ENCODE measurements around the gene CHST4.

DNA sequence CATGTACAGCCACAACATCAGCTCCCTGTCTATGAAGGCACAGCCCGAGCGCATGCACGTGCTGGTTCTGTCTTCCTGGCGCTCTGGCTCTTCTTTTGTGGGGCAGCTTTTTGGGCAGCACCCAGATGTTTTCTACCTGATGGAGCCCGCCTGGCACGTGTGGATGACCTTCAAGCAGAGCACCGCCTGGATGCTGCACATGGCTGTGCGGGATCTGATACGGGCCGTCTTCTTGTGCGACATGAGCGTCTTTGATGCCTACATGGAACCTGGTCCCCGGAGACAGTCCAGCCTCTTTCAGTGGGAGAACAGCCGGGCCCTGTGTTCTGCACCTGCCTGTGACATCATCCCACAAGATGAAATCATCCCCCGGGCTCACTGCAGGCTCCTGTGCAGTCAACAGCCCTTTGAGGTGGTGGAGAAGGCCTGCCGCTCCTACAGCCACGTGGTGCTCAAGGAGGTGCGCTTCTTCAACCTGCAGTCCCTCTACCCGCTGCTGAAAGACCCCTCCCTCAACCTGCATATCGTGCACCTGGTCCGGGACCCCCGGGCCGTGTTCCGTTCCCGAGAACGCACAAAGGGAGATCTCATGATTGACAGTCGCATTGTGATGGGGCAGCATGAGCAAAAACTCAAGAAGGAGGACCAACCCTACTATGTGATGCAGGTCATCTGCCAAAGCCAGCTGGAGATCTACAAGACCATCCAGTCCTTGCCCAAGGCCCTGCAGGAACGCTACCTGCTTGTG is 10.7 kb downstream of the CHST4 start:
- TF ChIP-seq, protein P1, sequence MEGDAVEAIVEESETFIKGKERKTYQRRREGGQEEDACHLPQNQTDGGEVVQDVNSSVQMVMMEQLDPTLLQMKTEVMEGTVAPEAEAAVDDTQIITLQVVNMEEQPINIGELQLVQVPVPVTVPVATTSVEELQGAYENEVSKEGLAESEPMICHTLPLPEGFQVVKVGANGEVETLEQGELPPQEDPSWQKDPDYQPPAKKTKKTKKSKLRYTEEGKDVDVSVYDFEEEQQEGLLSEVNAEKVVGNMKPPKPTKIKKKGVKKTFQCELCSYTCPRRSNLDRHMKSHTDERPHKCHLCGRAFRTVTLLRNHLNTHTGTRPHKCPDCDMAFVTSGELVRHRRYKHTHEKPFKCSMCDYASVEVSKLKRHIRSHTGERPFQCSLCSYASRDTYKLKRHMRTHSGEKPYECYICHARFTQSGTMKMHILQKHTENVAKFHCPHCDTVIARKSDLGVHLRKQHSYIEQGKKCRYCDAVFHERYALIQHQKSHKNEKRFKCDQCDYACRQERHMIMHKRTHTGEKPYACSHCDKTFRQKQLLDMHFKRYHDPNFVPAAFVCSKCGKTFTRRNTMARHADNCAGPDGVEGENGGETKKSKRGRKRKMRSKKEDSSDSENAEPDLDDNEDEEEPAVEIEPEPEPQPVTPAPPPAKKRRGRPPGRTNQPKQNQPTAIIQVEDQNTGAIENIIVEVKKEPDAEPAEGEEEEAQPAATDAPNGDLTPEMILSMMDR (IDR thresholded peaks at IDR 0.05): no peak
- TF ChIP-seq POLR2AphosphoS5 (IDR thresholded peaks at IDR 0.05): no peak
